Stimulated activated CD4-positive, alpha-beta T cell treated with anti-CD3 and anti-CD28 coated beads, Interleukin-2, amount 100 ng/mL, for 48 hours (primary cell): Measurements from ENCODE around the gene MYL11.
"Not testable (repeated sequence)": the region's sequence is repeated elsewhere in the genome, so short reads cannot be mapped to it uniquely, and the experiment has no call there.

Experiments
- DNase-seq, 2 donors: peaks; one replicate each; pipeline ENCODE4 v3.0.0-alpha.2; 2020

Gene MYL11

DNA sequence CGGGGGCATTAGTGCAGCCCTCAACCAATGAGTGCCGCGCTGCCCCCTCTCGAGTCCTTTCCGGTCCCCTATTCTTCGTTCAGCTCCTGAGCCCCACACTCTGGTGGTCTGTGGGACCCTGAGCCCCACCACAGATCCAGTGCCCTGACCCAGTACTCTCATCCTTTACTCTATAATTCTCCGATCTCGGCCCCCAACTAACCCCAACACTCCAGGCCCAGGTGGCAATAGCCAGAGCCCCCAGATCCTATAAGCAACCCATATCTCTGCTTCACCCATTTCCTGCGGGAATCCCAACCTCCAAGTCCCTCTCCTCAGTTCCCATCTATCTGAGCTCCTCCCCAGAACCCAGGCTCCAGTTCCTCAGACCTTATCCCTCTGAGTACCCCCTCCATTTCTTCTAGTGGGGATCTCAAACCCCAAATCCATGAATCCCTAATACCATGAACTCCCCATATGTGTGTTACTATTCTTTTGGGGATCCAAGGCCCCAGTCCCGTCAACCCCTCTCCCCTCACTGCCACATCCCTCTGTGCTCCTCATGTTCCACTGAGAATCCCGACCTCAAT, 3.3 kb upstream of the MYL11 start:
- no peak for DNase-seq

DNA sequence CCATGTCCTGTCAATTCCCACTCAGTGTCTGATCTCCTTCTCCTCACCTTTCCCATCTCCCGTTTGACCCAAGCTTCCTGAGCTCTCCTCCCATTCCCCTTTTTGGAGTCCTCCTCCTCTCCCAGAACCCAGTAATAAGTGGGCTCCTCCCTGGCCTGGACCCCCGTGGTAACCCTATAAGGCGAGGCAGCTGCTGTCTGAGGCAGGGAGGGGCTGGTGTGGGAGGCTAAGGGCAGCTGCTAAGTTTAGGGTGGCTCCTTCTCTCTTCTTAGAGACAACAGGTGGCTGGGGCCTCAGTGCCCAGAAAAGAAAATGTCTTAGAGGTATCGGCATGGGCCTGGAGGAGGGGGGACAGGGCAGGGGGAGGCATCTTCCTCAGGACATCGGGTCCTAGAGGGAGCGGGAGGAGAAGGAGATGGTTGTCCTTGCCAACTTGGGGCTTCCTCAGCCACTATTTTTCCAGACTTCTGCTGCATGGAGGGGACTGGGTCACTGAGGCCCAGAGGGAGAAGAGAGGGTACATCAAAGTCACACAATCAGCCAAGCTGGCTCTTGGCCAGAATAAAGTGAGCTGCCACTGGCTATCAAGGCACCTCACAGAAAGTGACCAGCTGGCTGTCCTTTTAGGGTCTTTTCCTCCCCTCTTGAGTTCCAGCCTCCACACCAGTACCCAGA, 2.4 kb upstream of the MYL11 start:
- DNase-seq = no peak

DNA sequence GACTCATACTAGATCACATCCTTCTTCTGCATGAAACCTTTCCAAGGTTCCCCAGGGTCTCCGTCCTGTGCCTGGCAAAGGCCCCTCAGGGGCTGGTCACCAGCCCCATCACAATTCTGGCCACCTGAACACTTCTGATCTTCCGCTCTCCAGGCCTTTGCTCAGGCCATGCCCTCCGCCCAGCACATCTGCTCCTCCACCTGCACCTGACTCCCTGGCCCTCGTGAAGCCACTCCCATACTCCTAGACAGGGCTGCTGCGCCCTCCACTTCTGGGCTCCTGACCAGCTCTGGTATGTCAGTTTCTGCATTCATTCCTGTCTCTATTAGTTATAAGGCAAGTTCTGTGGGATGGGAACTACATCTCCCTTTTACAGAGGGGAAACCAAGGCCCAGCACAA, 1.9 kb upstream of the MYL11 start:
- no peak for DNase-seq

DNA sequence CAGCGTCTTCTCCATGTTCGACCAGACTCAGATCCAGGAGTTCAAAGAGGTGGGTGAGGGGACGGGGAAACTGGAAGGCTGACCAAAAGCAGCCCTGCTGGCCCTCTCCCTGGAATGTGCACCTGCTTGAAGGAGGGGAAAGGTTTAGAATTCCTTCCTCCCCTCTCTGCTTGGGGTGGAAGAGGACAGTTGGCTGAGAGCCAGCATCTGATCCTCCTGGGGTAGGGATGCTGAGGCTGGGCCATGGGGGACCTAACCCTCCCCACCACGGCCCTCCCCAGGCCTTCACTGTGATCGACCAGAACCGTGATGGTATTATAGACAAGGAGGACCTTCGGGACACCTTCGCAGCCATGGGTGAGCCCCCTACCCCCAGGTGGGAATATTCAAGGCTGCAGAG, 1.3 kb downstream of the MYL11 start:
- no peak for DNase-seq

DNA sequence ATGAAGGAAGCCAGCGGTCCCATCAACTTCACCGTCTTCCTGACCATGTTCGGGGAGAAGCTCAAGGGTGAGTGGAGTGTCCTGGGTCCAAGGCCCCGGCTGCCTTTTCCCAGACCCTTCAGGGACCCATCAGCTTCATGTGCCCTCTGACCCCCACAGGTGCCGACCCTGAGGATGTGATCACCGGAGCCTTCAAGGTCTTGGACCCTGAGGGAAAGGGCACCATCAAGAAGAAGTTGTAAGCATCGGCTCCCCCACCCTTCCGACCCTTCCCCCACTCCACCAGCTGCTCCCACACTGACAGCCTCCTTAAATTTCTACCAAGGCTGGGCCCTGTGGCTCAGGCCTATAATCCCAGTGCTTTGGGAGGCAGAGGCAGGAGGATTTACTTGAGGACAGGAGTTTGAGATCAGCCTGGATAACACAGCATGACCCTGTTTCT, 1.9 kb downstream of the MYL11 start:
- DNase-seq = no peak

DNA sequence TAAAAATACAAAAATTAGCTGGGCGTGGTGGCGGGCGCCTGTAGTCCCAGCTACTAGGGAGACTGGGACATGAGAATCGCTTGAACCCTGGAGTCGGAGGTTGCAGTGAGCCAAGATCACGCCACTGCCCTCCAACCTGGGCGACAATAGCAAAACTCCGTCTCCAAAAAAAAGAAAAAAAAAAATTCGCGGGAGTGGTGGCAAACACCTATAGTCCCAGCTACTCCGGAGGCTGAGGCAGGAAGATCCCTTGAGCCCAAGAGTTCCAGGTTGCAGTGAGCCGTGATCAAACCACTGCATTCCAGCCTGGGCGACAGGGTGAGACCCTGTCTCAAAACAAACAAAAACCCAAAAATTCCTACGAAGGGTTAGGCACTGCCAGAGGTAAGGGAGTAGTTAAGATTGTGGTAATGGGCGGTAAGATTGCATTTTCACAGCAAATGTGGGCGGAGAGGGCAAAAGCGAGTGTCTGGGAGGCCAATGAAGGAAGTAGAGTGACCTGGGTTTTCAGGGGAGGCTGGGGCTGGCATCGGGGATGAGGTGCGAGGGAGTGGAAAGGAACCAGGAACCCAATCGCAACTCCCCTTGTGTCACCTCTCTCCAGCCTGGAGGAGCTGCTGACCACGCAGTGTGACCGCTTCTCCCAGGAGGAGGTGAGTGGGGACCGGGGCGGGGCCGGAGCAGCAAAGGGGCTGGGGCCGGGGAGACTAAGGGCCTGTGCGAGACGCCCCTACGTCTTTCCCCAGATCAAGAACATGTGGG, 2.6 kb downstream of the MYL11 start:
- DNase-seq = no peak

DNA sequence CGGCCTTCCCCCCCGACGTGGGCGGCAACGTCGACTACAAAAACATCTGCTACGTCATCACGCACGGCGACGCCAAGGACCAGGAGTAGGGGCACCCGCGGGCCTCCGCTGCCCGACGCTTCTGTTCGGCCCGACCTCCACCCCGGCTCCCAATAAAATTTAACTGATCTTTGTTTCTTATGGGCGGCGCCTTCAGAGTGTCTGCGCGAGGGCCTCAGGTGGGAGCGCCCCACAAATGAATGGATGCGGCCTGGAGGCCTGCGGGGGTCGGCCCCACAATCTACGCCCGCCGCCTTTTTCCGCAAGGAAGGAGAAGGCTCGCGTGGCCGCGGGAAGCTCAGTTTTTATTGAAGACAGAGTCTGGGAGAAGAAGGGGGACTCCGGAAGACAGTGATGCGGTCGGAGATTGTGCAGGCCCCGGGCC, 3.2 kb downstream of the MYL11 start:
- DNase-seq = peak; percentile 73 to 76

DNA sequence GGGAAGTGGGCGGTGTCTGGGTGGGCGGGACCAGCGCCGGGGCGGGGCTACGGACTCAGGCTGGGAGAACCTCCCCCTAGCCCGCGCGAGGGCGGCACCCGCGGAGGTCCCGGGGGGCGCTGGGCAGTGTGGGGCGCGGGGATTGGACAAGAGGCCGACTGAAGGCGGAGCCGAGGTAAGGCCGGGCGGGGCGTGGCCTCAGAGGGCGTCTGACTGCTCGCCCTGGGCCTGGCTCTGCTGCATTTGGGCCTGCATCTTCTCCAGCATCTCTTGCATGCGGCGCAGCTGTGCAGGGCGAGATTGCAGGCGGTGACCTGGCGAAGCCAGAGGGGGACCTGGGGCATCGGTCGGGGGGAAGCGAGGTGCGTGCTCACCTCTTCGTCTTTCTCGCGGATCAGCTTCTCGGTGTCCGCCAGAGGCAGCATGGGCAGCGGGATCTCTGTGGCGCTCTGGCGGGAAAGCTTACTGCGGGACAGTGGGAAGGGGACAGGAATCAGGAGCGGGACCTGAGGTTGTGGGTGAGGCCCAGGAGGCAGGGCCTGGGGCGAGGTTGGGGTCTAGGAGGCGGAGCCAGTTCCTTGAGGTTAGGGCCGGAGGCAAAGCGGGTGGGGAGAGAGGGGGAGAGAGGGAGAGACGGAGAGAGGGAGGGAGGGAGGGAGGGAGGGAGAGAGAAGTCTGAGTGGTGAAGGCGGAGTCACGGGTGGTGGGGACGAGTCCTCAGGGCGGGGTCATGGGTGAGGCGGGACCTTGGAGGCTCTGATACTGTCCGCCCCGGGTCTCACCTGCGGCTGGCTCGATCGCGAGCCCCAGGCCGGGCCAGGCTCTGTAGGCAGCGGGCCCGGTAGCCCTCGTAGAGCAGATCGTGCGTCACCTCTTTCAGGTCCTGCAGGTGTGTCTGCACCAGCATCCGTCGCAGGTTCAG, 3.9 kb downstream of the MYL11 start:
- peak; percentile 99 to 100 for DNase-seq

DNA sequence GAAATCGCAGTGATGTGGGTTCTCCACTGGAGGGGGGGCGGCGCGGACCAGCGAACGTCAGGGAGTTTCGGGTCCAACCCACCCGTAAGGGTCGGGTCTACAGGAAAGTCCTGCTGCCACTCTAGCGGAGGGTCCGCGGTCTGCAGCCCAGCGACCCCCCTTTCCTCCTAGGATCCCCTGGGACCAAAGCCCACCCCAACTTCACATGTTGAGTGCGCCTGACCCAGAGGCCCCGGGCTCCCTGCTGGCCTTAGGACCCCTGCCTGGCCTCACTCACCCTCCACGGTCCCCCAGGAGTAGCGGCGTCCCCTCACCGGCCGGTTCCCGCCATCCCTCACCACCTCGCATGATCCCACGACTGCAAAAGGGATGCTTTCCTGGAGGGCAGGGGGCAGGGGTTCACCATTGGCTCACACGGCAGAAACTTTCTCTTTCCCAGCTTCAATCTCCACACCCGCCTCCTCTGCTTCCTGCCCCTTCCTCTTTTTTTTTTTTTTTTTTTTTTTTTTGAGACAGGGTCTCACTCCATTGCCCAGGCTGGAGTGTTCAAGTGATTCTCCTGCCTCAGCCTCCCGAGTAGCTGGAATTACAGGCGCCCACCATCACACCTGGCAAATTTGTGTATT, 4.7 kb downstream of the MYL11 start:
- DNase-seq = no peak

DNA sequence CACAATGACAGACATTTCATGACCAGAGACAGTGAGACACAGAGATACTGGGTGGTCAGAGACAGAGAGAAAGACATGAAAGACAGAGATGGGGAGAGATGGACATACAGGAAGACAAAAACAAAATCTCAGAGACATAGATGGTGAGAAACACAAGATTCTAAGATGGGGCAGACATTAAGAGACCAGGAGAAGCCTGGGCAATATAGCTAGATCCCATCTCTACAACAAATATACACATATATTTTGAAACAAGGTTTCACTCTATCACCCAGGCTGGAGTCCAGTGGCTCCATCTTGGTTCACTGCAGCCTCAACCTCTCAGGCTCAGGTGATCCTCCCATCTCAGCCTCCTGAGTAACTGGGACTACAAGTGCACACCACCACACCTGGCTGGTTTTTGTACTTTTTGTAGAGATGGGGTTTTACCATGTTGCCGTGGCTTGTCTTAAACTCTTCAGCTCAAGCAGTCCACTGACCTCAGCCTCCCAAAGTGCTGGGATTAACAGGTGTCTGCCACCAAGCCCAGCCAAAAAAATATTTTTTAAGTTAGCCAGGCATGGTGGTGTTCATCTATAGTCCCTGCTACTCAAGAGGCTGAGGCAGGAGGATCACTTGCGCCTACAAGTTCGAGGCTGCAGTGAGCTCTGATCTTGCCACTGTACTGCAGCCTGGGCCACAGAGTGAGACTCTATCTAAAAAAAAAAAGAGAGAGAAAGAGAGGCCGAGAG, 5.6 kb downstream of the MYL11 start:
- no peak for DNase-seq

DNA sequence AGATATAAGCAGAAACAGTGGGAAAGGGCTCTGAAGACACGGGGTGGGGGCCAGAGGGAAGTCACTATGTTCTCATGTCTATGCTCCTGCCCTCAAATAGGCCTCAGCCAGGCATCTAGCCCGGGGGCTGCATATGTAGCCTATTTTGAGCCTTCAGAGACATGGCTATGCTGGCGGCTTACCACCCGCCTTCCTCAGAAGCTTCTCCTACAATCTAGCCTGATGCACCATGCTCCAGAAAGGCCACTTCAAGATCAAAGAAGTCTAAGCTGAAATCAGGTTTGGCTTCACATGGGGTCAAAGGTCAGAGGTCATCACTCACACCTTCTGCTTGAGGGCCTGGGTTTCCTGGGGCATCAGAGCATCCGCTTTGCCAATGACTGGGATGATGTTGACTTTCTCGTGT, 6.2 kb downstream of the MYL11 start:
- DNase-seq = no peak

DNA sequence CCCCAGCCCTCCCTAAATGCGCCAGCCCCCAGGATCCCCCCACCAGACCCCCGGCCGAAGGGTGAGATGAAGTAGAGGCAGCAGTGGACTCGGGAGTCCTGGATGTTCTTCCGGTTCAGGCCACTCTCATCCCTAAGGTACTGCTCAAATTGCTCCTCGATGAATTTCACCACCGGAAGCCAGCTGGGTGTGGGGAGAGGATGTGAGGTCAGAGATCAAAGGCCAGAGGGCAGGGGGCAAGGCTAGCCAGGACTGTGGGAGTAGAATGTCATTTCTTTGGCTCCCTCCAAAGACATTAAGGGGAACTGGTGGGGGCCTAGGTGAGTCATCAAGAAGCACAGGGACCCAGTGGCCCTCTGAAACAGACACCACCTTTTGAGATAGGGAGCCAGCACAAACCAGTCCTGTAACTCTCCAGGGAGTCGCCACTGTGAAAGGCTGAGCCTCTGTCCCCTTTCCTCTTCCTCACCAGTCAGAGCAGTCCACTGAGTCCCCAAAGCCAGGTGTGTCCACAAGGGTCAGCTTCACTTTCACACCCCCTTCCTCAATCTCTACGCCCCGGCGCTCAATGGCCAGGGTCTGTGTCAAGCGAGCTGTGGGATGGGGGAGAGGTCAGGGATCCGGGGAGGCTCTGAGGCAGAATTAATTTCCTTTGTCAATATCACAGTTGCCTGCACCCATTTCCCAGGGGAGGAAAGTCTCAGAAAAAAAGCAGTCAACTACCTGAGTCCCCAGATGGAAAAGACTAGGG, 6.9 kb downstream of the MYL11 start:
- DNase-seq = peak in 1 of 2 donors; percentile 34

DNA sequence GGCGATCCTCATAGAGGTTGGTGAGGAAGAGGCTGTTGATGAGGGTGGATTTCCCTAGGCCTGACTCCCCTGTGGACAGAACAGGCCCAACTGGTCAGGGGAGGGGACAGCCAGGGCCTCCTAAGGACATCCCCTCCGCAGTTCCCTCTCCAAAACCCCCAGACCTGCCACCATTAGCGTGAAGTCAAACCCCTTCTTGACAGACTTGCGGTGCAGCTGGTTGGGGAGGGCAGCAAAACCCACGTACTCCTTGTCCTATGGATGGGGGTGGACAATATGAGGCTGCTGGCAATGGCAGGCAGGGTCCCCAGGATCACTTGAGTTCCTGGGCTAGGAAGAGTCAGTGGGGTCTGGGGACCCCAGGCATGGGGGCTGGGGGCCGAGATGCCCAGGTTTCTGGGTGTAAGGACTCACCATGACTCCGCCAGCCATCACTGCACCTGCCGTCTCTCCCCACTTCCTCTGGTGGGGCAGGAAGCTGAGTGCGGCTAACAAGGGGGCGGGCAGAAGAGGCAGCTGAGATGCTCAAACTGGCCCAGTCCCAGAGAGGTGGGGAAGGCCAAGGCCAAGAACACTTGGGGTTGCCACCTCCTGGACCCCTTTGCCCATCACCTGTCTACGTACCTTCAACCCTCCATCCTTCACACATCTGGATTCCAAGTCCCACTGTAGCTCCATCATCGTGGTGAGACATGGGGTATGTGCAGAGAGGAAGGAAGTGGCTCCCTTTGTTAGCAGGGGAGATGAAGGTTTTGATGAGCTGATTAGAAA, 7.7 kb downstream of the MYL11 start, which contains the start of gene SEPTIN1:
TSS of gene SEPTIN1 (minus strand) at position 451 of the 771 bp plus-strand sequence. CDS start at position 432, 19 bp downstream.
- peak; percentile 68 to 70 for DNase-seq

DNA sequence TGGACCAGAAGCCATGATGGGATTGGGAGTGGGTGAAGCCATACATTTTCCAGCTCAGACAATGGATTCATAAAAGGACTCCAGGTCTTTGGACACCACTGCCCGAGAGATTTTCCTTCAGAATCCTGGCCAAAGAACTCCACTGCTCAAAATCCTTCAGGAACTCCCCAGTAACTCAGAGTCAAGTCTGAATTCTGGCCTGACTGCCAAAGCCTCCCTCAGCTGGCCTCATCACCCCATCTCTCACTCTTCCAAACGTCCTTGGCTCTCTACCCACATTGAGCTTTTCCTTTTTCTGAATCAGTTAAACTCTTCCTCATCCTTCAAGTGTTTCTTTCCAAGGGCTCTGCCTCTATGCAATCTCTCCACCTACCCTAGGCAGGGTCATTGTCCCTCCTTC, 8.9 kb downstream of the MYL11 start:
- no peak for DNase-seq

DNA sequence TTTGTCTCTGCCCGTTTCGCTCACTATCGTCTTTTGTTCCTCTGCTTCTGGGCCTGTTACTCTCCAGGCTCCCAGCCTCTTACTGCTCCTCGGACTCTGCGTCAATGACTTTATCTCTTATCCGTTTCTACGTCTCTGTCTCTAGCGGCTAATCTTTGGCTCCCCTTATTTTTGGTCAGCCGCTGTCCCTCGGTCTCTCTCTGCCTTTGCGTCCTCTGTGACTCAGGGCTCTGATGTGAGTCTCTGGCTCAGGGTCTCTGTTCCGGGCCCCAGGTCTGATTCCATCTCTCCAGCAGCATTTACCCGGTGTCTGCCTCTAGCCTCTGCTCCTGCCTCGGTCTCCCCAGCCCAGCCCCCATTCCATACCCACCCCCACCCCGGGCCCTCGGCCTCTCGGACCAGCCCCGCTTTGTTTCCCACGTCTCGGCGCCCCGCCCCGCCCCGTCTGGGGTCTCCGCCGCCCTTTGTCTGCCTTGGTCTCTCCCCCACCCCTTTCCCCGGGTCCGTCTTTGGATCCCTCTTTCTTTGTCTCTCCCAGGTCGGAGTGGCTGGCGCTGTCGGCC, 20.1 kb downstream of the MYL11 start:
- no peak for DNase-seq

DNA sequence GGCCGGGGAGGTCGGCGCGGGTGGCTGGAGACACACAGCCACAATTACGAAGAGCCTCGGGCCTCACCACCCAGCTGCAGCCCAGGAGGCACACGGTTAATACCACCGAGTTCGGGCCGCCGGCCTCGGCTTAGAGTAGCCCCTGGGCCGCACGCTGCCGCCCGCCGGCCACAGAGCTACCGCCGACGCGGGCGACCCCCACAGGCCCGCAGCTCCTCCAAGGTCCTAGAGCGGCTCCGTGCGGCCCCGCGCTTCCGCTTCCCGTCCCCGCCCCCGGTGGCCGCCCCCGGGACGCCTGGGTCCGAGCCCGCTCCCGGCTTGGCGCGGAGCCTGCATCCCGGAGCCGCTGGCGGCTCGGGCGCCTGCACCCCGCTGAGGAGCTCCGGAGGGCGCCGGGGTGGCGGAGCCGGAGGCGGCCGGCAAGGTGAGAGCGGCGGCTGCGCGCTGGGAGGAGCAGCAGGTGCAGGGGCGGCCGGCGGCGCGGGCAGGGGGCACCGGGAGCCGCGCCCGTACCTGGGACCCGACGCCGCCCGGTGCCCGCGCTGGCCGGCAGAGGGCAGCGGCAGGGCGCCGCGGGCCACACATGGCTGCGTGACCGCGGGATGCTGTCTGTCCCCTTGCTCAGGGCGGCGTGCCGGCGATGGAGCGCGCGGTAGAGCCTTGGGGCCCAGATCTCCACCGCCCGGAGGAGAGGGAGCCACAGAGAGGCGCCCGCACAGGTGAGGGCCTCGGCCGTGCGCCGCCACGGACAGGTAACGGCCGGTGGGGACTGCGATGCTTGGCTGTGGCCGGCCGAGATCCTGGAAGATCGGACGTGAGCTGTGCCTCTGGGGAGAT, 20.8 kb downstream of the MYL11 start, which contains the start of gene ZNF48:
TSS of gene ZNF48 (plus strand) at position 266 of the 837 bp plus-strand sequence. CDS start at position 641, 375 bp downstream.
- DNase-seq = peak in 1 of 2 donors; percentile 48

DNA sequence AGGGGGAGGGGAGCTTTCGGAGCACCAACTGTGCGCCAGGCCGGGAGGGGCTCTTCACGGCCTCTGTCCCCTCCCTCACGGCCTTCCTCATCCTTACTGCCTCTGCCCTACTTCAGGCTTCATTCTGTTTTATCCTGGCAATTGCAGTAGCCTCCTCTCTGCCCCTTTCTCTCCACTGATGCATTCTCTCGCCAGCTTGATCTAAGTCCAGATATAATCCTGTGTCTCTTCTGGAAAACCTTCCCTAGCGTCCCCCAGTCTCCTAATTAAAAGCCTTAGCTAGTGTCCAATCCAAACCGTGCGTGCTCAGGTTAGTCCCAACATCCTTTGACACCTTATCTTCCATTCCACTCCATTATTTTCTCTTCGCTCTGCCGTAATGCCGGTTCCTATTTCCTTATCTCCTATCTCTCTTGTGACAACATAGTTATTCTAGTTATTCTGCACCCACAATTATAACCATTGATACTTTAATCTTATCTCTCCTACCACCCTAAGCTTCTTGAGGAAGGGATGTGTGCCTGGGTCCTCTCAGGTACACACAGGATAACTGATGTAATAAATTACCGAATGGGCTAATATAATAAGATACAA, 21.5 kb downstream of the MYL11 start:
- DNase-seq = no peak

DNA sequence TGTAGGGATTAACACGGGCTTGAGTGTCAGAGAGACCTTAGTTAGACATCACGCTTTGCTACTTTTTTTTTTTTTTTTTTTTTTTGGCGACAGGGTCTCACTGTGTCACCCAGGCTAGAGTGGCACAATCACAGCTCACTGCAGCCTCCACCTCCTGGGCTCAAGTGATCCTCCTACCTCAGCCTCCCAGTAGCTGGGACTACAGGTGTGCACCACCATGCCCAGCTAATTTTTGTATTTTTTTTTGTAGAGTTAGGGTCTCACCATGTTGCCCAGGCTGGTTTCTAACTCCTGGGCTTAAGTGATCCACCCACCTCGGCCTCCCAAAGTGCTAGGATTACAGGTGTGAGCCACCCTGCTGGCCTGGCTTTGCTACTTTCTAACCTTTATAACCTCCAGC, 22.0 kb downstream of the MYL11 start:
- DNase-seq = not testable (repeated sequence)
